ENCODE results near the gene IRX5. TPM values are rescaled to one million over a fixed set of nuclear protein-coding genes. Genes with fewer than 3 reads are reported as not detected.

Gene IRX5
- total RNA-seq = 2.1 TPM

DNA sequence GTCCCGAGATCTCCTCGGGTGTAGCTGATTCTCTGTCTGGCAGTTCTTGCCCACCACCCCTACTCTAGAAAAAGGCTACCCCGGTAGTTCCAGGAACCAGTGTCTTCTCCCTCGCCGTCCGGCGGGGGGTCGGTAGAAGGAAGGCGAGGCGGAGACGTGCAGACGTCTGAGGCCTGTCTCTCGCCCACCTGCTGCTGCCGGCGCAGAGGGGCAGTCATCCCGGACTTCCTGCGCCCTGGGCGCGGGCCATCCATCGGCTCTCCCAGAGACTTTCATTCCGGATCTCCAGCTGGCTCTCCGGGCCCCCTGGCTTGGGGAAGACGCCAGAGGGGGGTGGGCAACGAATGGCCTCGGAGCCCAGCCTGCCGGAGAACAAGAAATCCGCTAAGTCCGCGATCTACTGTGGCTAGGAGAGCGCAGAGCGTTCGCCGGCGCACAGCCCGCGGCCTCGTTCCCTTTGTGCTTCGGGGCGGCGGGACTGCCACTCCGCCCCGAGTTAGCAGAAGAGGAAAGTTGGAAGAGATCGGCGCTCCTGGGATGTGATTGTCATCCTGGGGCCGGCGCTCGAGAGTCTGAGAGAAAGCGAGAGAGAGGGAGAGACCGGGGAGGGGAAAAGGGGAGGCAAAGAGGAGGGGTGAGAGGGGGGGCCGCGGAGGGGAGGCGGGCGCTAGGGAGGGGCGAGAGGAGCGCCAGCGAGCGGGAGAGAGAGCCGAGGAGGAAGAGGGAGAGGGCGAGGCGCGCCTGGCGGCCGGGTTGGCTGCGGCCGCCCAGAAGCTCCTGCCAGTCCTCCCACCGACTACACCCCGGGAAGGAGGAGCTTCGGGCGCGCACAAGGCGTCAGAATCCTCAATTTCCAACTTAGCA is at the start of gene IRX5:
TSS of gene IRX5 (plus strand) at position 861 of the 864 bp plus-strand sequence. CDS start 334 bp downstream, outside the sequence.
- Histone ChIP-seq H3K27ac (ENCODE audit: low read depth, low read length) (peak within 1 kb of the TSS; percentile 88), H3K9ac (ENCODE audit: low read depth in 1 of 3, low read length in 3 of 3) (peak within 1 kb of the TSS; percentile 86 to 92 (median 89)), H3K4me3 (ENCODE audit: low read length in 3 of 3) (peak within 1 kb of the TSS; percentile 72 to 92 (median 79)), H3K36me3 (ENCODE audit: control insufficient read depth in 3 of 3, insufficient read depth in 3 of 3, low read length in 3 of 3) (peaks cover 0 to 6% (median 0%) of the 10 kb centered on the region in 3 donors), H3K4me1 (ENCODE audit: control insufficient read depth in 3 of 3, insufficient read depth in 3 of 3, low read length in 3 of 3) (peaks cover 8 to 28% (median 15%) of the 10 kb centered on the region in 3 donors), H3K27me3 (ENCODE audit: control insufficient read depth in 3 of 3, insufficient read depth in 3 of 3, low read length in 3 of 3) (peaks cover 16 to 22% (median 17%) of the 10 kb centered on the region in 3 donors), H3K9me3 (ENCODE audit: control insufficient read depth in 3 of 3, low read length in 3 of 3) (no peaks in the 10 kb centered on the region)

DNA sequence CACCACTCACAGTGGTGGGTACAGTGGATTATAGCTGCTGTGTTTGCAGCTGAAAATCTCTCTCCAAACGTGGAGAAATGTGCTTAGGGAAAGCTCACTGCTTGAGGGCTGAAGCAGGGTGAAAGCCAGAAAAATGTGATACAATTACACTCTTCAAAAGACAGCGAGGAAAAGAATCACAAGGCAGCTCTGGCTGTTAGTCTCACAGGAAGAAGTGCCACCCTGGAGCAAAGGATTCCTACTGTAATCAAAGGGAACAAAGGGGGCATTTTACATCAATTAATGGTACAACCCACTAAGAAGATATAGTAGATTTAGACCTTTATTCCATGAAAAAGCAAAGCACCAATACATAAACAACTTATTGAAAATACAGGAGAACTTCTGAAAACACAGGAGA is 48.1 kb upstream of the IRX5 start:
- Histone ChIP-seq H3K4me3 (ENCODE audit: low read length in 3 of 3) (no peak overlapping the region), H3K9me3 (ENCODE audit: control insufficient read depth in 3 of 3, low read length in 3 of 3) (peaks cover 0 to 2% (median 0%) of the 10 kb centered on the region in 3 donors), H3K36me3 (ENCODE audit: control insufficient read depth in 3 of 3, insufficient read depth in 3 of 3, low read length in 3 of 3) (no peaks in the 10 kb centered on the region), H3K27ac (ENCODE audit: low read depth, low read length) (no peak overlapping the region), H3K4me1 (ENCODE audit: control insufficient read depth in 3 of 3, insufficient read depth in 3 of 3, low read length in 3 of 3) (no peaks in the 10 kb centered on the region), H3K27me3 (ENCODE audit: control insufficient read depth in 3 of 3, insufficient read depth in 3 of 3, low read length in 3 of 3) (no peaks in the 10 kb centered on the region), H3K9ac (ENCODE audit: low read depth in 1 of 3, low read length in 3 of 3) (no peak overlapping the region)

DNA sequence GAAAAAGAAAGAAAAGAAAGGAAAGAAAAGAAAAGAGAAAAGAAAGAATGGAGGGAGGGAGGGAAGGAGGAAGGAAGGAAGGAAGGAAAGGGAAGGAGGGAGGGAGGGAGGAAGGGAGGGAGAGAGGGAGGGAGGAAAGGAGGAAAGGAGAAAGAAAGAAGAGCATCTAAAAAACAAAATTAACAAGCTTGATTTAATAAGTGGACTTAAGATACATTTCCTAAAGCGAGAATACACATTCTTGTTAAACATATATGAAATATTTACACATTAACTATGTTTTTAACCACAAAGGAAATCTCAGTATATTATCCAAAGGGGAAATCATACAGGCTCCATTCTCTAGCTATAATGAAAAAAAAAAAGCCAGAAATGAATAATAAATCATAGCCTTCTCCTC is 47.3 kb upstream of the IRX5 start:
- no peak overlapping the region for H3K4me3 ChIP-seq (ENCODE audit: low read length in 3 of 3)
- H3K4me1 ChIP-seq (ENCODE audit: control insufficient read depth in 3 of 3, insufficient read depth in 3 of 3, low read length in 3 of 3) = no peaks in the 10 kb centered on the region
- H3K36me3 ChIP-seq (ENCODE audit: control insufficient read depth in 3 of 3, insufficient read depth in 3 of 3, low read length in 3 of 3) = no peaks in the 10 kb centered on the region
- H3K9ac ChIP-seq (ENCODE audit: low read depth in 1 of 3, low read length in 3 of 3) = no peak overlapping the region
- H3K9me3 ChIP-seq (ENCODE audit: control insufficient read depth in 3 of 3, low read length in 3 of 3) = peaks cover 0 to 2% (median 0%) of the 10 kb centered on the region in 3 donors
- no peak overlapping the region for H3K27ac ChIP-seq (ENCODE audit: low read depth, low read length)
- no peaks in the 10 kb centered on the region for H3K27me3 ChIP-seq (ENCODE audit: control insufficient read depth in 3 of 3, insufficient read depth in 3 of 3, low read length in 3 of 3)

DNA sequence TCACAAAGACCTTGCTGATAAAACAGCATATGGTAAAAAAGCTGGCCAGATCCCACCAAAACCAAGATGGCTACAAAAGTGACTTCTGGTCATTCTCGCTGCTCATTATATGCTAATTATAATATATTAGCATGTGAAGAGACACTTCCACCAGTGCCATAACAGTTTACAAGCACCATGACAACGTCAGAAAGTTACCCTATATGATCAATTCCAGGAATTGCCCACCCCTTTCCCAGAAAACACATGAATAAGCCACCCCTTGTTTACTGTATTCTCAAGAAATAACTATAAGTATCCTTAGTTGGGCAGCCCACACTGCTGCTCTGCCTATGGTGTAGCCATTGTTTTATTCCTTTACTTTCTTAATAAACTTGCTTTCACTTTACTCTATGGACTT is 44.6 kb upstream of the IRX5 start:
- Histone ChIP-seq H3K27ac (ENCODE audit: low read depth, low read length) (no peak overlapping the region), H3K9me3 (ENCODE audit: control insufficient read depth in 3 of 3, low read length in 3 of 3) (no peaks in the 10 kb centered on the region), H3K27me3 (ENCODE audit: control insufficient read depth in 3 of 3, insufficient read depth in 3 of 3, low read length in 3 of 3) (no peaks in the 10 kb centered on the region), H3K36me3 (ENCODE audit: control insufficient read depth in 3 of 3, insufficient read depth in 3 of 3, low read length in 3 of 3) (no peaks in the 10 kb centered on the region), H3K4me3 (ENCODE audit: low read length in 3 of 3) (no peak overlapping the region), H3K9ac (ENCODE audit: low read depth in 1 of 3, low read length in 3 of 3) (no peak overlapping the region), H3K4me1 (ENCODE audit: control insufficient read depth in 3 of 3, insufficient read depth in 3 of 3, low read length in 3 of 3) (no peaks in the 10 kb centered on the region)

DNA sequence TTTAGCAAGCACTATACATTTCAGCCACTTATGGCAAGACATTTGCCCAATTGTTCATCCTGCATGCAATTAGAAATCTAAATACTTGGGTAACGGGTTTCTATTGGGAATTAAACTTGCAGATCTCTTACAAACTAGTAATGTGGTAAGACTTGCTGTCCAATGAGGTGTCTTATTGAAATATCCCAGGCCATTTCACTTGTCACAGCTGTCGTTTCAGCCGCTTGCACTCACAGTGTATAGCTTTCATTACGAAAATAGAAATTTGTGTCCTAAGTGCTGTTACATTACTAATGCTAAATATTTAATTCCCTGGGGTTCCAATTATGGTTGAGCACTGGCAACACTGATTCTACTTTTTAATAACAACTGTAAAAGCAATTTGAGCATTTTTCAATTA is 40.3 kb upstream of the IRX5 start:
- Histone ChIP-seq H3K4me3 (ENCODE audit: low read length in 3 of 3) (no peak overlapping the region), H3K4me1 (ENCODE audit: control insufficient read depth in 3 of 3, insufficient read depth in 3 of 3, low read length in 3 of 3) (no peaks in the 10 kb centered on the region), H3K36me3 (ENCODE audit: control insufficient read depth in 3 of 3, insufficient read depth in 3 of 3, low read length in 3 of 3) (no peaks in the 10 kb centered on the region), H3K27ac (ENCODE audit: low read depth, low read length) (no peak overlapping the region), H3K9ac (ENCODE audit: low read depth in 1 of 3, low read length in 3 of 3) (no peak overlapping the region), H3K9me3 (ENCODE audit: control insufficient read depth in 3 of 3, low read length in 3 of 3) (no peaks in the 10 kb centered on the region), H3K27me3 (ENCODE audit: control insufficient read depth in 3 of 3, insufficient read depth in 3 of 3, low read length in 3 of 3) (no peaks in the 10 kb centered on the region)

DNA sequence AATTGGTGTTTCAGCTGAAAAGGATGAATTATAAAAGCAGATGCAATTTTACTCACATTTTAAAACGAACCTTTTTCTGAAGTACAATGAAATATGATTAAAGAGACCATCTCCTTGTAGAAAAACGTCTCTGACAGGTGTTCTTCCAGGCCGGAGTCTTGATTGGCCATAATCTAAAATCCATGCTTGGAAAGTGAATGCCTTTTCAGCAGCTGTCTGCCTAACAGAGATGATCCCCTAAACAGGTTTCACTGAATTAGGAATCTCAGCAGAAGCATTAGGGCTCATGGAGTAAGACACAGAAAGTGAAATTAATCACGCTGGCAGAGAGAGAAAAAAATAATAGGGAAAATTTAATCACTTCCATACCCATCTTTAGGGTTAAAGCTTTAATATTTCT is 39.3 kb upstream of the IRX5 start:
- Histone ChIP-seq H3K9ac (ENCODE audit: low read depth in 1 of 3, low read length in 3 of 3) (no peak overlapping the region), H3K27ac (ENCODE audit: low read depth, low read length) (no peak overlapping the region), H3K4me3 (ENCODE audit: low read length in 3 of 3) (no peak overlapping the region), H3K36me3 (ENCODE audit: control insufficient read depth in 3 of 3, insufficient read depth in 3 of 3, low read length in 3 of 3) (no peaks in the 10 kb centered on the region), H3K9me3 (ENCODE audit: control insufficient read depth in 3 of 3, low read length in 3 of 3) (no peaks in the 10 kb centered on the region), H3K4me1 (ENCODE audit: control insufficient read depth in 3 of 3, insufficient read depth in 3 of 3, low read length in 3 of 3) (no peaks in the 10 kb centered on the region), H3K27me3 (ENCODE audit: control insufficient read depth in 3 of 3, insufficient read depth in 3 of 3, low read length in 3 of 3) (no peaks in the 10 kb centered on the region)

DNA sequence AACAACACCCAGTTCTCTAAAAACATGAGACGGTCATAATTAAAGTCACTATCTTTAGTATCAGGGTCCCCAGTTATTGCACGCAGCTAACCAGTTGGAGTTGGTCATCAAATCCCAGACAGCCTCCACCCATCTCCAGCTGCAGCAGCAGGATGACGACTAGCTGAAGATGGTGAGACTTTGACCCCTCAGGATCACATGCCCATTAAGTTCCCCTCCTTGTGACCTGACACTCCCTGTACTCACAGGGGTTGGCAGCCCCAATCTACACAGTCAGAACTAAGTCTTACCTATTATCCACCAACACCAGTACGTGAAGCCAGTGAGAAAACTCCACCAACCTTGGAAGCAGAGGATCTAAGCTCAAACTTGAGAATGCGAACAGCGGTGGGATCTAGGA is 37.7 kb upstream of the IRX5 start:
- no peaks in the 10 kb centered on the region for H3K9me3 ChIP-seq (ENCODE audit: control insufficient read depth in 3 of 3, low read length in 3 of 3)
- no peaks in the 10 kb centered on the region for H3K36me3 ChIP-seq (ENCODE audit: control insufficient read depth in 3 of 3, insufficient read depth in 3 of 3, low read length in 3 of 3)
- H3K9ac ChIP-seq (ENCODE audit: low read depth in 1 of 3, low read length in 3 of 3) = no peak overlapping the region
- no peaks in the 10 kb centered on the region for H3K4me1 ChIP-seq (ENCODE audit: control insufficient read depth in 3 of 3, insufficient read depth in 3 of 3, low read length in 3 of 3)
- no peak overlapping the region for H3K27ac ChIP-seq (ENCODE audit: low read depth, low read length)
- H3K4me3 ChIP-seq (ENCODE audit: low read length in 3 of 3) = no peak overlapping the region
- H3K27me3 ChIP-seq (ENCODE audit: control insufficient read depth in 3 of 3, insufficient read depth in 3 of 3, low read length in 3 of 3) = no peaks in the 10 kb centered on the region

GRCh38 chr16:54897930-54898329 is 32.7 kb upstream of the IRX5 start:
- H3K4me3 ChIP-seq (ENCODE audit: low read length in 3 of 3) = no peak overlapping the region
- H3K4me1 ChIP-seq (ENCODE audit: control insufficient read depth in 3 of 3, insufficient read depth in 3 of 3, low read length in 3 of 3) = no peaks in the 10 kb centered on the region
- H3K9ac ChIP-seq (ENCODE audit: low read depth in 1 of 3, low read length in 3 of 3) = no peak overlapping the region
- H3K27ac ChIP-seq (ENCODE audit: low read depth, low read length) = no peak overlapping the region
- H3K9me3 ChIP-seq (ENCODE audit: control insufficient read depth in 3 of 3, low read length in 3 of 3) = no peaks in the 10 kb centered on the region
- H3K27me3 ChIP-seq (ENCODE audit: control insufficient read depth in 3 of 3, insufficient read depth in 3 of 3, low read length in 3 of 3) = no peaks in the 10 kb centered on the region
- H3K36me3 ChIP-seq (ENCODE audit: control insufficient read depth in 3 of 3, insufficient read depth in 3 of 3, low read length in 3 of 3) = no peaks in the 10 kb centered on the region

DNA sequence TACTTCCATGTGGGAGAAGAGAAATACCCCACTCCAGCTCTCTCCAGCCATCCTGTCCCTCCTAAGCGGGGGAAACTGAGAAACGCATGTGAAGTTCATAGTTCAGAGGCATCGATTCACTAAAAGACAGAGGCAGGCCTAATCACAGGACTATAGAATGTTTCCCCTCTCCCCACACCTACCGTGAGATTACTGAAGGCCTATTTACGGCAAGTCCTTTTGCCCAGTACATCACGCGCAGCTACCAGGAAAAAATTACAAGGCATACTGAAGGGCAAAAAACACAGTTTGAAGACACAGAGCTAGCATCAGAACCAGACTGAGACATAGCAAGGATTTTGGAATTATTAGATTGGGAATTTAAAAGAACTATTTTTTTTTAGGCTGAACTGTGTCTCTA is 29.1 kb upstream of the IRX5 start:
- Histone ChIP-seq H3K27ac (ENCODE audit: low read depth, low read length) (no peak overlapping the region), H3K4me3 (ENCODE audit: low read length in 3 of 3) (no peak overlapping the region), H3K4me1 (ENCODE audit: control insufficient read depth in 3 of 3, insufficient read depth in 3 of 3, low read length in 3 of 3) (no peaks in the 10 kb centered on the region), H3K9me3 (ENCODE audit: control insufficient read depth in 3 of 3, low read length in 3 of 3) (no peaks in the 10 kb centered on the region), H3K36me3 (ENCODE audit: control insufficient read depth in 3 of 3, insufficient read depth in 3 of 3, low read length in 3 of 3) (no peaks in the 10 kb centered on the region), H3K9ac (ENCODE audit: low read depth in 1 of 3, low read length in 3 of 3) (no peak overlapping the region), H3K27me3 (ENCODE audit: control insufficient read depth in 3 of 3, insufficient read depth in 3 of 3, low read length in 3 of 3) (peaks cover 0 to 2% (median 0%) of the 10 kb centered on the region in 3 donors)

DNA sequence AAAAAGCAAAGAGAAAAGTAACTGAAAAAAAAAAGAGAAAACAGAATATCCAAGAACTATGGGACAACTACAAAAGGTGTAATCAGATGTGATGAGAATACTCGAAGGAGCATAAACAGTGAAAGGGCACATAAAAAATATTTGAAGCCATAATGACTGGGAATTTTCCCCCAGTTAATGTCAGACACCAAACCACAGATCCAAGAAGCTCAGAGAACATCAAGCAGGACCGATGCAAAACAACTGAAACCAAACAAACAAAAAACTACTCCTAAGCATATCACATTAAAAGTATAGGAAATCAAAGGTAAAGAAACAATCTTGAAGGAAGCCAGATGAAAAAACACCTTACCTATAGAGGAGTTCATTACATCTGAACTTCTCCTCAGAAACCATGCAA is 27.6 kb upstream of the IRX5 start:
- H3K4me3 ChIP-seq (ENCODE audit: low read length in 3 of 3) = no peak overlapping the region
- H3K9me3 ChIP-seq (ENCODE audit: control insufficient read depth in 3 of 3, low read length in 3 of 3) = no peaks in the 10 kb centered on the region
- no peak overlapping the region for H3K9ac ChIP-seq (ENCODE audit: low read depth in 1 of 3, low read length in 3 of 3)
- peaks cover 0 to 2% (median 0%) of the 10 kb centered on the region in 3 donors for H3K27me3 ChIP-seq (ENCODE audit: control insufficient read depth in 3 of 3, insufficient read depth in 3 of 3, low read length in 3 of 3)
- no peak overlapping the region for H3K27ac ChIP-seq (ENCODE audit: low read depth, low read length)
- H3K4me1 ChIP-seq (ENCODE audit: control insufficient read depth in 3 of 3, insufficient read depth in 3 of 3, low read length in 3 of 3) = no peaks in the 10 kb centered on the region
- H3K36me3 ChIP-seq (ENCODE audit: control insufficient read depth in 3 of 3, insufficient read depth in 3 of 3, low read length in 3 of 3) = no peaks in the 10 kb centered on the region

Data from skeletal muscle tissue (tissue), 4 donors.